Upper lobe of left lung (tissue), 4 donors: ENCODE results near the gene PPP1R10.

Source experiments
- CTCF ChIP-seq, 6 experiments: fragments of 450-650 bp in 4 of 6; fragments of 200-600 bp in 2 of 6; sonication (generic) in 2 of 6; IDR thresholded peaks; one replicate each; pipeline ENCODE4 v1.5.1; 2016 to 2019; ENCODE audit warnings: antibody characterized with exemption in 6 of 6
- EP300 ChIP-seq, 4 donors: sonication (generic); formaldehyde crosslinking; IDR thresholded peaks; one replicate each; pipeline ENCODE4 v1.5.1; 2017; ENCODE audit warnings: antibody characterized with exemption in 4 of 4, control low read depth in 2 of 4
- POLR2A ChIP-seq, 4 donors: fragments of 450-650 bp; IDR thresholded peaks; one replicate each; pipeline ENCODE4 v1.5.1; 2016 to 2017; ENCODE audit warnings: antibody characterized with exemption in 4 of 4, mild to moderate bottlenecking in 2 of 4
- POLR2AphosphoS5 ChIP-seq, 2 donors: sonication (generic); formaldehyde crosslinking; IDR thresholded peaks; one replicate each; pipeline ENCODE4 v1.5.1; 2017; ENCODE audit warnings: antibody characterized with exemption in 2 of 2

- TF ChIP-seq POLR2A (IDR thresholded peaks at IDR 0.05) (no peak), CTCF (IDR thresholded peaks at IDR 0.05) (no peak), POLR2AphosphoS5 (IDR thresholded peaks at IDR 0.05) (no peak), EP300 (IDR thresholded peaks at IDR 0.05) (no peak)
These were observed 26.0 kb downstream of the PPP1R10 start for GRCh38 chr6:30591008-30591407.
